Adrenal gland (tissue), 5 donors: ENCODE measurements around the gene SH2B3.

ENCODE experiments used
- POLR2A ChIP-seq, 2 donors: fragments of 450-650 bp; IDR thresholded peaks; one replicate each; pipeline ENCODE4 v1.6.1; 2017; ENCODE audit warnings: antibody characterized with exemption in 2 of 2, mild to moderate bottlenecking in 2 of 2, moderate library complexity in 1 of 2
- TF ChIP-seq, protein P1 (sequence below), 6 experiments: fragments of 450-650 bp in 4 of 6; fragments of 200-600 bp in 2 of 6; sonication (generic) in 1 of 6; IDR thresholded peaks; 1 replicate in 5 of 6; 2 replicates in 1 of 6; pipeline versions ENCODE4 v1.5.1 to v1.8.0; 2016 to 2021; ENCODE audit warnings: antibody characterized with exemption in 6 of 6, mild to moderate bottlenecking in 2 of 6, moderate library complexity in 1 of 6
- donor health status: DM: no; HTN: no; CAD: no.

DNA sequence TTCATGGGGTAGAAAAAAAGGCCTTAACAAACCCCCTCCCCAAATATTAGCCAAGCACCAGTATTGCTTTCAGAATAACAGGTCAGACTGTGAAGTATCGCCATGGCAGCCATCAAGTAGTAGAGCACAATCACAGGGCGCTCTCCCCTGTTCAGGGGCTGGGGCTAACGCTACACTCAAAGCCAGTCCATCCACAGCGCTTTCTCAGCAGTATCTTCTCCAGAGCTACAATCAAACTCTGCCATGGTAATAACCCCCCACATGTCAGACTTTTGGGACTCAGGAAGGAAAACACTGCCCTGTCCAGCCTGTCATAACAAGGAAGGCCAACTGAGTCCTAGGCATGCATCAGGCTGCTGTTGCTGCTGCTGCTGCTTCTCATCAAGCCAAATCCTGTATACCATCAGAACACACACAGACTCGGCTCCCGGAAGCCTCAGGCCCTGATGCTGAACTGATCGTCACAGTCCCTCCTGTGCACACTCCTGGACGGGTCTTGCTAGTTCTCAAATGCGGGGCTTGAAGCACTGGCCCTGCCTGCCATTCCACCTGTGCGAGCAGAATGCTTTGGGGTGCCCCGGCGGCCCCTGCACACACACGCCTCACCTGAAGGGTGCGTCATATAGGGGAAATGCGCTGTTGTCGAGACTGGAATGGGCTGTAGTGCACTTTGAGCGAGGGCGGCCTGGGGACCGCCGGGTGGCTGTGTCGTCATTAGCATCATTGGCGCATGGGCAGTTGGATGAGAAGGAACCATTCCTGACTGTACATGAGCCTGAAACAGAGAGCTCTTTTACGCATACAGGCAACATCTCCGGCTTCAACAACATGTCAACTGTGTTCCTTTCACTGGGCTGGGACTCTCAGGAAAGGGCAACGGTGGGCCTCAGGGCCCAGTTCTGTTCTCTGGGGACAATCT lies 47.6 kb downstream of the SH2B3 start:
- TF ChIP-seq POLR2A (IDR thresholded peaks at IDR 0.05), result no peak
- TF ChIP-seq, protein P1, sequence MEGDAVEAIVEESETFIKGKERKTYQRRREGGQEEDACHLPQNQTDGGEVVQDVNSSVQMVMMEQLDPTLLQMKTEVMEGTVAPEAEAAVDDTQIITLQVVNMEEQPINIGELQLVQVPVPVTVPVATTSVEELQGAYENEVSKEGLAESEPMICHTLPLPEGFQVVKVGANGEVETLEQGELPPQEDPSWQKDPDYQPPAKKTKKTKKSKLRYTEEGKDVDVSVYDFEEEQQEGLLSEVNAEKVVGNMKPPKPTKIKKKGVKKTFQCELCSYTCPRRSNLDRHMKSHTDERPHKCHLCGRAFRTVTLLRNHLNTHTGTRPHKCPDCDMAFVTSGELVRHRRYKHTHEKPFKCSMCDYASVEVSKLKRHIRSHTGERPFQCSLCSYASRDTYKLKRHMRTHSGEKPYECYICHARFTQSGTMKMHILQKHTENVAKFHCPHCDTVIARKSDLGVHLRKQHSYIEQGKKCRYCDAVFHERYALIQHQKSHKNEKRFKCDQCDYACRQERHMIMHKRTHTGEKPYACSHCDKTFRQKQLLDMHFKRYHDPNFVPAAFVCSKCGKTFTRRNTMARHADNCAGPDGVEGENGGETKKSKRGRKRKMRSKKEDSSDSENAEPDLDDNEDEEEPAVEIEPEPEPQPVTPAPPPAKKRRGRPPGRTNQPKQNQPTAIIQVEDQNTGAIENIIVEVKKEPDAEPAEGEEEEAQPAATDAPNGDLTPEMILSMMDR (IDR thresholded peaks at IDR 0.05), result no peak
